Kidney epithelial cell (primary cell): ENCODE data around the gene PIH1D2. TPM values are rescaled to one million over a fixed set of nuclear protein-coding genes. Genes with fewer than 3 reads are reported as not detected.
A peak's percentile ranks its signal among the peaks of the same experiment; 100 is the strongest.

Experiments used
- DNase-seq: peaks from one replicate; pipeline ENCODE4 v3.0.0-alpha.2; 2010; ENCODE audit warnings: low read depth
- H3K27me3 ChIP-seq: 2 replicates; pipeline ENCODE4 v1.6.0; 2011; ENCODE audit warnings: low read length; ENCODE audit not compliant: control insufficient read depth, insufficient read depth
- H3K36me3 ChIP-seq: 2 replicates; pipeline ENCODE4 v1.5.1; 2011; ENCODE audit warnings: low read length; ENCODE audit not compliant: control insufficient read depth, insufficient read depth
- H3K4me3 ChIP-seq: 2 replicates; pipeline ENCODE4 v1.5.1; 2011; ENCODE audit warnings: low read depth, mild to moderate bottlenecking, control low read depth, low read length
- CTCF ChIP-seq: IDR thresholded peaks from 2 replicates; pipeline ENCODE4 v1.5.1; 2011; ENCODE audit warnings: mild to moderate bottlenecking, moderate library complexity, low read length, control low read depth, inconsistent platforms; ENCODE audit not compliant: insufficient read depth, poor library complexity, severe bottlenecking
- total RNA-seq: library from RNA; depleted of rRNA; stranded (reverse); fragments of >200 nt; gene quantifications from 2 replicates; pipeline ENCODE4 v1.2.3, GENCODE V29; 2015

Gene PIH1D2
- total RNA-seq, 1 donor from 2014 or later, result 0.92 TPM

GRCh38 chr11:112025707-112026106 is 48.1 kb downstream of the PIH1D2 start:
- H3K4me3 ChIP-seq, result peak overlapping the region; percentile 87
- no peak for TF ChIP-seq CTCF
- H3K36me3 ChIP-seq, result no peaks in the 10 kb centered on the region
- no peak for DNase-seq
- H3K27me3 ChIP-seq, result no peaks in the 10 kb centered on the region

GRCh38 chr11:112024773-112025678 is 48.8 kb downstream of the PIH1D2 start, which contains the start of gene DLAT:
TSS of gene DLAT (plus strand) at chr11:112025408. CDS start at chr11:112025473, 65 bp downstream.
- DNase-seq, result peak; percentile 34
- no peaks in the 10 kb centered on the region for H3K27me3 ChIP-seq
- no peak for TF ChIP-seq CTCF
- H3K4me3 ChIP-seq, result peak within 1 kb of the TSS; percentile 87
- H3K36me3 ChIP-seq, result no peaks in the 10 kb centered on the region

GRCh38 chr11:112024178-112024772 is 49.5 kb downstream of the PIH1D2 start:
- H3K27me3 ChIP-seq, result no peaks in the 10 kb centered on the region
- TF ChIP-seq CTCF, result no peak
- no peak for DNase-seq

GRCh38 chr11:112023104-112023503 is 50.7 kb downstream of the PIH1D2 start:
- Histone ChIP-seq H3K36me3 (no peaks in the 10 kb centered on the region), H3K4me3 (no peak overlapping the region), H3K27me3 (no peaks in the 10 kb centered on the region)
- no peak for TF ChIP-seq CTCF
- no peak for DNase-seq

More at GRCh38 chr11:112024178-112024772, 49.5 kb downstream of the PIH1D2 start:
- Histone ChIP-seq H3K4me3 (peak overlapping the region; percentile 87), H3K36me3 (no peaks in the 10 kb centered on the region)

GRCh38 chr11:112019066-112019465 is 54.8 kb downstream of the PIH1D2 start:
- Histone ChIP-seq H3K36me3 (no peaks in the 10 kb centered on the region), H3K27me3 (no peaks in the 10 kb centered on the region), H3K4me3 (no peak overlapping the region)
- no peak for DNase-seq
- no peak for TF ChIP-seq CTCF

Other genes starting within 250 kb of the PIH1D2 start
- gene ALG9, start 202.4 kb downstream of the PIH1D2 start, total RNA-seq, result 33.8 and 43.7 TPM in 2 replicates
- gene FDXACB1, start 194.9 kb downstream of the PIH1D2 start, total RNA-seq, result 2.7 and 3.7 TPM in 2 replicates
- 16.8 and 24.8 TPM in 2 replicates for gene CFAP68, start 194.5 kb downstream of the PIH1D2 start, total RNA-seq
- 23.9 and 43.5 TPM in 2 replicates for gene CRYAB, start 162.2 kb downstream of the PIH1D2 start, total RNA-seq
- 0.21 and 0.62 TPM in 2 replicates for gene HSPB2, start 161.3 kb downstream of the PIH1D2 start, total RNA-seq
- 3.1 and 5.0 TPM in 2 replicates for gene C11orf52, start 155.1 kb downstream of the PIH1D2 start, total RNA-seq
- 13.2 and 14.4 TPM in 2 replicates for gene DIXDC1, start 136.7 kb downstream of the PIH1D2 start, total RNA-seq
- gene DLAT, start 48.6 kb downstream of the PIH1D2 start, total RNA-seq, result 33.4 and 42.1 TPM in 2 replicates
- 17.0 and 21.7 TPM in 2 replicates for gene NKAPD1, start 282 bp upstream of the PIH1D2 start, total RNA-seq
- gene TIMM8B, start 12.7 kb upstream of the PIH1D2 start, total RNA-seq, result 24.8 and 42.3 TPM in 2 replicates
- gene SDHD, start 12.9 kb upstream of the PIH1D2 start, total RNA-seq, result 67.8 and 69.7 TPM in 2 replicates
- 8.4 and 15.5 TPM in 2 replicates for gene IL18, start 90.1 kb upstream of the PIH1D2 start, total RNA-seq
- gene TEX12, start 93.4 kb upstream of the PIH1D2 start, total RNA-seq, result not detected in 2 replicates
- 0.48 TPM in 1 of 2 replicates, not detected in the other for gene BCO2, start 101.5 kb upstream of the PIH1D2 start, total RNA-seq
- gene PTS, start 152.4 kb upstream of the PIH1D2 start, total RNA-seq, result 24.1 and 34.2 TPM in 2 replicates
- not detected in 2 replicates for gene PLET1, start 186.8 kb upstream of the PIH1D2 start, total RNA-seq